Sciatic nerve (tissue), 2 donors: ENCODE results near the gene CPSF6. TPM values are rescaled to one million over a fixed set of nuclear protein-coding genes. Genes with fewer than 3 reads are reported as not detected.
"Not testable (repeated sequence)": the region's sequence is repeated elsewhere in the genome, so short reads cannot be mapped to it uniquely, and the experiment has no call there.

Source experiments
- ATAC-seq: fragments of 200-7000 bp; cut with Tn5 transposase; one replicate; pipeline ENCODE4 v1.9.1; 2020; ENCODE audit warnings: mild to moderate bottlenecking, moderate library complexity
- DNase-seq: peaks from one replicate; pipeline ENCODE4 v3.0.0-alpha.2; 2020; ENCODE audit warnings: low spot score
- intact Hi-C: fragments of 100-400 bp; cut with DNase I; formaldehyde crosslinking; loops from one replicate; pipeline ENCODE4 v1.14.2; 2022
- microRNA-seq: library from miRNA; unstranded; fragments of <30 nt; microRNA quantifications from one replicate; pipeline ENCODE4 v1.2.0, GENCODE V29; 2020
- total RNA-seq: library from RNA; stranded (reverse); fragmentation: NEBNext Ultra II Directional; extraction: Animal tissue kit (Norgen Biotek cat#: 25700); gene quantifications from one replicate; pipeline ENCODE4 v1.2.1, GENCODE V29; 2021
- donor health status: DM: no; HTN: no; CAD: no.
- donor health status: DM: no; HTN: no; CAD: no.

CPSF6 gene
- total RNA-seq, 1 donor from 2014 or later = 72.5 TPM

DNA sequence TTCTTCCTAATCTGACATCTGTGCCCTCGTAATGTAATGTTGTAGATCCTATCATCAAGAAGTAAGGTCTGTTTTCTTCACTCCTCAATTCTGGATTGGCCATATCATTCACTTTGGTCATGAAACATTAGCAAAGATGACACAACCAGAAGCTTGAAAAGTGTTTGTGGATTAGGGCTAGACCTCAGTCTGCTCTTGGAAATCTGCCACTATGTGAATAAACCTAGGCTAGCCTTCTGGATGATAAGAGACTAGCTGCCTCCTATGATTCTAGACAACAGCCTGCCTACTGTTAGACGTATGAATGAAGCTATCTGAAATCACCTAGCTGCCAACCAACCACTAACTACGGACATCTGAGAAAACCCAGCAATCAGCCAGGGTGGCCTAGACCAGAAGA lies 70.1 kb downstream of the CPSF6 start:
- DNase-seq (no peak), ATAC-seq (no peak)
- intact Hi-C loops = no loop called here

DNA sequence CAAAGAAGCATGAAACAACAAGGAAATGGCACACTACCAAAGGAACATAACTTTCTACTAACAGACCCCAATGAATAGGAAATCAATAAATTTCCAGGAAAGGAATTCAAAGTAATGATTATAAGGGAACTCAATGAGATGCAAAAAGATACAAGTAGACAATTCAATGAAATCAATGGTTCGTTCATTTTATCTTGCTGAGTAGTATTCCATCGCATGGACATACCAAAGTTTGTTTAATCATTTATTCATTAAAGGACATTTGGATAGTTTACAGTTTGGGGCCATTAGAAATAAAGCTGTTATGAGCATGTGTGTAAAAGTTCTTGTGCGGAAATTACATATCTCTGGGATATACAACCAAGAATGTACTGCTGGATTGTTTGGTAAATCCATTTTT lies 73.8 kb downstream of the CPSF6 start:
- ATAC-seq = no peak
- intact Hi-C loops = no loop called here
- no peak for DNase-seq

DNA sequence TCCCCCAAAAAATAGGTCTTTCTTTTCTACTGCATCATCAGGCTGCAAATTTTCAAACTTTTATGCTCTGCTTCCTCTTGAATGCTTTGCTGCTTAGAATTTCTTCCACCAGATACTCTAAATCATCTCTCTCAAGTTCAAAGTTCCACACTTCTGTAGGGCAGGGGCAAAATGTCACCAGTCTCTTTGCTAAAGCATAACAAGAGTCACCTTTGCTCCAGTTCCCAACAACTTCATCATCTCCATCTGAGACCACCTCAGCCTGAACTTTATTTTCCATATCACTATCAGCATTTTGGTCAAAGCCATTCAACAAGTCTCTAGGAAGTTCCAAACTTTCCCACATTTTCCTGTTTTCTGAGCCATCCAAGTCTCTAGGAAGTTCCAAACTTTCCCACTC lies 77.4 kb downstream of the CPSF6 start:
- intact Hi-C loops, ATAC-seq, DNase-seq: not testable (repeated sequence)

DNA sequence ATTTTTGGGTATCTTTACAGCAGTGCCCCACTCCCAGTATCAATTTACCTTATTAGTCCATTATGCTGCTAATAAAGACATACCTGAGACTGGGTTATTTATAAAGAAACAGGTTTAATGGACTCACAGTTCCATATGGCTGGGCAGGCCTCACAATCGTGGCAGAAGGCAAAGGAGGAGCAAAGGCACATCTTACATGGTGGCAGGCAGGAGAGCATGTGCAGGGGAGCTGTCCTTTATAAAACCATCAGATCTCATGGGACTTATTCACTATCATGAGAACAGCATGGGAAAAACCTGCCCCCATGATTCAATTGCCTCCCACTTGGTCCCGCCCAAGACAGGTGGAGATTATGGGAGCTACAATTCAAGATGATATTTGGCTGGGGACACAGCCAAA lies 77.9 kb downstream of the CPSF6 start:
- DNase-seq, ATAC-seq, intact Hi-C loops: not testable (repeated sequence)

DNA sequence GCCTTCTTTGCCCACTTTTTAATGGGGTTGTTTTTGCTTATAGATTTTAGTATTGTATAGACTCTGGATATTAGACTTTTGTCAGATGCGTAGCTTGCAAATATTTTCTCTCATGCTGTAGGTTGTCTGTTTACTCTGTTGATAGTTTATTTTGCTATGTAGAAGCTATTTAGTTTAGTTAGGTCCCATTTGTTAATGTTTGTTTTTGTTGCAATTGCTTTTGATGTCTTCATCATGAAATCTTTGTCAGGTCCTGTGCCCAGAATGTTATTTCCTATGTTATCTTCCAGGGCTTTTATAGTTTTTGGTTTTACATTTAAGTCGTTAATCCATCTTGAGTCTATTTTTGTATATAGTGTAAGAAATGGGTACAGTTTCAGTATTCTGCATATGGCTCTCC lies 78.9 kb downstream of the CPSF6 start:
- no peak for ATAC-seq

DNA sequence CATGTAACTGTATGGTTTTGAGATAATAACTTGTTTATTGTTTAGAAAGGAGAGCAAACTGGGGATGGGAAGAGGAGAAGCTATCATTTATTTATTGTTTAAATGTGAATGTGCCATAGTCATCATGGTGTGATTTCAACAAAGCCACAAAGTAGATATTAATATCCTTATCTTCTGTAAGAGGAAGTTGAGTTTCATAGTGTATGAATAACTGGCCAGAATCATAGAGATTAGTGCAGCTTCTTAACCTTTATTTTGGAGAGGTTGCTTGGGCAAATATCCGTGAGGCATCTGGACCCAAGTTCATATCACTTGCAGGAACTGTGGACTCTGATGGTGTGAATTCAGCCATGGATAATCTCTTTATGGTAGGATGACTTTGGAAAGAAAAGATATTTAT lies 82.0 kb downstream of the CPSF6 start:
- DNase-seq (no peak), ATAC-seq (no peak)
- intact Hi-C loops = no loop called here

More for the DNA sequence above, 78.9 kb downstream of the CPSF6 start:
- DNase-seq = no peak
- intact Hi-C loops = no loop called here

Small RNAs within 50 kb of the gene (microRNA-seq; reads per million reads assigned to microRNA genes)
- gene MIR1279 = not detected

Other genes with a start within 250 kb of the CPSF6 start
- 112 TPM for gene LYZ, start 108.8 kb downstream of the CPSF6 start, total RNA-seq
- gene YEATS4, start 120.2 kb downstream of the CPSF6 start, total RNA-seq = 17.5 TPM
- 58.0 TPM for gene FRS2, start 230.8 kb downstream of the CPSF6 start, total RNA-seq